H1 (cell line): Measurements from ENCODE around the gene STK40. TPM values are rescaled to one million over a fixed set of nuclear protein-coding genes. Genes with fewer than 3 reads are reported as not detected.

ENCODE experiments used
- ATF2 ChIP-seq: IDR thresholded peaks from 2 replicates; pipeline ENCODE4 v1.6.1; 2012; ENCODE audit warnings: low read length, inconsistent platforms
- CHD7 ChIP-seq: fragments of 300-600 bp; sonication (generic); IDR thresholded peaks from 2 replicates; pipeline ENCODE4 v1.7.1; 2012; ENCODE audit warnings: low read length, moderate library complexity, mild to moderate bottlenecking, inconsistent platforms; ENCODE audit not compliant: insufficient replicate concordance
- E2F6 ChIP-seq: IDR thresholded peaks from 2 replicates; pipeline ENCODE4 v1.6.1; 2012; ENCODE audit warnings: inconsistent platforms
- POU5F1 ChIP-seq: IDR thresholded peaks from 2 replicates; pipeline ENCODE4 v1.6.1; 2011; ENCODE audit warnings: low read depth, mild to moderate bottlenecking, low read length, moderate library complexity
- YY1 ChIP-seq: IDR thresholded peaks from 2 replicates; pipeline ENCODE4 v1.6.1; 2011; ENCODE audit warnings: low read depth, mild to moderate bottlenecking, low read length
- polyA plus RNA-seq, 7 experiments: library from polyadenylated mRNA; depleted of rRNA in 3 of 7; stranded (reverse) in 5 of 7; unstranded in 2 of 7; fragments of >200 nt in 5 of 7; fragments of 200-250 nt in 2 of 7; gene quantifications; 1 replicate in 5 of 7; 2 replicates in 1 of 7; 4 replicates in 1 of 7; pipeline versions ENCODE4 v1.2.1 to v1.2.3, GENCODE V29; 2011 to 2013; ENCODE audit warnings: missing spikeins in 2 of 7, mixed read lengths in 2 of 7
- total RNA-seq: library from RNA; stranded (reverse); fragmentation: NEBNext Ultra II Directional; extraction: Animal tissue kit (Norgen Biotek cat#: 25700); gene quantifications from 2 replicates; pipeline ENCODE4 v1.2.1, GENCODE V29; 2021

Gene STK40
- total and polyA plus RNA-seq, 2 of the 8 experiments (the other 6 are each of a cell fraction or from before 2014, with no cell fraction given): 13.6 to 28.6 TPM

GRCh38 chr1:36321119-36321951 is 64.4 kb downstream of the STK40 start (continued):
- TF ChIP-seq ATF2: 0 out of 2 replicates have a peak, but pooled peaks have one; percentile 17
- no peak for TF ChIP-seq CHD7
- peak; percentile 90 for TF ChIP-seq YY1
- peak; percentile 94 for TF ChIP-seq E2F6
- TF ChIP-seq POU5F1: no peak
